T-helper 1 cell treated with Interleukin-12 subunit alpha and Interleukin-12 subunit beta and Interleukin-4 antibody, amounts not matched to agents 30 ng/mL and 1 ng/mL, for 36 hours (primary cell): ENCODE measurements around the gene TYMS. TPM values are rescaled to one million over a fixed set of nuclear protein-coding genes. Genes with fewer than 3 reads are reported as not detected.

Experiments
- intact Hi-C: fragments of 100-400 bp; cut with micrococcal nuclease; formaldehyde crosslinking; loops from one replicate; pipeline ENCODE4 v1.15.1; 2024
- total RNA-seq: library from RNA; stranded (reverse); gene quantifications from 2 replicates; pipeline ENCODE4 v1.2.3, GENCODE V29; 2022

Gene TYMS
- total RNA-seq, 1 donor from 2014 or later, result 213 TPM

DNA sequence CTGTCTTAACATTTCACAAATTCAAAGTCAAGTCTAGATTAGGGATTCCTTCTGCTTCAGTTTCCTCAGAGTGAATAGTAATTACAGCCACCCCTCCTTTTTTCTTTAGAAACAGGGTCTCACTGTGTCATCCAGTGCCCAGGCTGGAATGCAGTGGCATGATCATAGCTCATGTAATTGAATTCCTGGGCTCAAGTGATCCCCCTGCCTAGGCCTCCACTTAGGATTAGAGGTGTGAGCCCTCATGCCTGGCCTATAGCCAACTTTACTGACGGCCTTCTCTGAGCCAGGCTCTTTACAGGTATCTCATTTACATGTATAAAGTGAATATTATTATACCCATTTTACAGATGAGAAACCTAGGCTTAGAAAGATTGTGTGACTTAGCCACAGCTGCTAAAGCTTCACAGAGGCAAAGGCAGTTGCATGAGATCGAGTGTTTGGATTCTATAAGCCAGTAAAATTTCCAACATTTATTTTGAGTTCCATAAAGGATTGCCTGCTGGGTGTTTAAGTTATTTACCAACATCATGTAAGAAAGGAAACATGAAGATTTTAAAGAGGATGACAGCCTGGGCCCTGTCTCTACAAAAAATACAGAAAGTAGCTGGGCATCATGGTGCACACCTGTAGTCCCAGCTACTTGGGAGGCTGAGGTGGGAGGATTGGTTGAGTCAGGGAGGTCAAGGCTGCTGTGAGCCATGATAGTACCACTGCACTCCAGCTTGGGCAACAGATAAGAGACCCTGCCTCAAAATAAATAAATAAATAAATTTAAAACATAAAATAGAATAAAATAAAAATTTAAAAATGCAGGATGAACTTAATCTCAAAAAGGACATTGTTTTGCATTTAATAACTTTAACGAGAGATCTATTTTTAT, 53.2 kb downstream of the TYMS start:
- intact Hi-C loops, result loop anchor here (1.0 to 5.0 kb wide), 4 partner anchors 7 to 553 kb away; partner anchors contain the start of genes THOC1 and USP14

DNA sequence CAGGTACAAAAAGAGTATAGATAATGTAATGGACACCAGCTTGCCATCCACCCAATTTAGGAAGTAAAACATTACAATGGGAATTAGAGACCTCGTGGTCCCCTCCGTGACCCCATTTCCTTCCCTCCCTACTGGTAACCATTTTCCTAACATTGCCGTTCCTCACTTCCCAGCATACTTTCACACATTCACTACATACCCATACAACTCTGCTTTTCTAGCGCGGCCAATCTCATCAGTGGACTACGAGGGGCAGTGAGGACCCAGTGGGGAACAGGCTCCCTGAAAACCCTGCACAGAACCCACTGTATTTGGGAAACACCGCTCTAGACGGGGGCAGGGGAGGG, 53.8 kb downstream of the TYMS start:
- intact Hi-C loops, result loop anchor here (1.0 to 5.0 kb wide), 4 partner anchors 8 to 554 kb away; partner anchors contain the start of genes THOC1 and USP14

DNA sequence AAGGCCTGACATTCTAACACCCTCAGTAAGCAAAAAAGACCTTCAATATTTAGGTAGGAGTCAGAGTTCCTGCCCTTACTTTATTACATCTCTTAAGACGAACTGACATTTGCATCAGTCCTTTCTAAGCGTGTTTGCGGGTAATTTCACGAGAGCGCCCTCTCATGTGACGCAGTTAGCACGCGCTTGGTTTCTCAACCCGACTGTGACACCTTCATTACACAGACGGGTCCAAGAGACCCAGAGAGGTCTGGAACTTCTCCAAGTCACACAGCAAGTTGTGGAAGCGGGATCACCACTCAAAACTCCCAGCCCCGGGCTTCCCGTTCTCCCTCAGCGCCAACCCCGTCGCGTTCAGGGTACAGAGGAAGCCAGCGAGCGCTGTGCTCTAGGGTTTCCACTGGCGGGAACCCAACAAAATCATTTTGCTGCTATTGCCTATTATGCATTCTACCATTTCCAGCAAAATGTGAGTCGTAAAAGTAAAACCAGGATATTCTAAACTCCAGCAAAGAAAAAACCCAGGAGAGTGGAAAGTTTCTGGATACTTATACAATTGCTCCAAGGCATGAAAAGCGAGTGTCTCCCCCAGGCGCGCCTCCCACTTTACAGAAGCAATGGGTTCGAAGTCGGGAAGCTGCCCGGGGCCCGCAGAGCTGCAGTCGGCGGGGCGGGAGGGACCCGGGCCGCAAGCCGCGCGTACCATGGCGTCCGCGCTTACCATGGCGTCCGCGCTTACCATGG, 54.4 kb downstream of the TYMS start:
- intact Hi-C loops, result loop anchor here (1.0 to 5.0 kb wide), 11 partner anchors 9 to 555 kb away; partner anchors contain the start of genes THOC1 and USP14

DNA sequence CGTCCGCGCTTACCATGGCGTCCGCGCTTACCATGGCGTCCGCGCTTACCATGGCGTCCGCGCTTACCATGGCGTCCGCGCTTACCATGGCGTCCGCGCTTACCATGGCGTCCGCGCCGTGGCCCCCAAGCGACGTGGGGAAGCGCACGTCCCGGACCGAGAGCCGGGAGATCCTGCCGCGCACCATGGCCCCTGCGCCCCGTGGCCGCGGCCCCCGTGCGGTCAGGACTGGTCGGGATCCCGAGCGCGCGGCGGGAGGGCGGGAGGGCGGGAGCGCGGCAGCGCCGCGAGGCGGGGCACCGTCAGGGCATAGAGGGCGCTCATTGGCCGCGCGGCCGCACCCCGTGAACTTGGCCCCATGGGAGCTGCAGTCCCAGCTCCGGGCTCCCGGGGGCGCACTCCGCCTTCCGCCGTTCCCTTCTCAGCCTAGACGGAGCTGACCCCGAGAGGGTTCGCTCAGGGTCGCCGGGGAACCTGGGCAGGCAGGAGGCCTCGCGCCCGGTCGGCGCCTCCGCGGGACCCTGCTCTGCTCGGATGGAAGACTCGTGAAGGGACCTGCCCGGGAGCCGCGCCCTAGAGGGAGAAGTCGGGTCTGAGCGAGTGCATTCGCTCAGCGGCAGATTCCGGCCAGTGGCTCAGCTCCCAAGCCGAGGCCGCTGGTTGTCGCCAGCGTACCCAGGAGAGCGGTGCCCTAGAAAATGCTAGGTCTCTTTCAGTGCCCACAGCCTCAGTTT, 55.1 kb downstream of the TYMS start, which contains the start of gene ENOSF1:
Gene ENOSF1, minus strand, starts transcription at position 230 of the 734 bp plus-strand sequence. Its CDS starts 43 bp downstream, at position 187.
- intact Hi-C loops, result loop anchor here (1.0 to 5.0 kb wide), 8 partner anchors 30 to 555 kb away; partner anchors contain the start of gene USP14

DNA sequence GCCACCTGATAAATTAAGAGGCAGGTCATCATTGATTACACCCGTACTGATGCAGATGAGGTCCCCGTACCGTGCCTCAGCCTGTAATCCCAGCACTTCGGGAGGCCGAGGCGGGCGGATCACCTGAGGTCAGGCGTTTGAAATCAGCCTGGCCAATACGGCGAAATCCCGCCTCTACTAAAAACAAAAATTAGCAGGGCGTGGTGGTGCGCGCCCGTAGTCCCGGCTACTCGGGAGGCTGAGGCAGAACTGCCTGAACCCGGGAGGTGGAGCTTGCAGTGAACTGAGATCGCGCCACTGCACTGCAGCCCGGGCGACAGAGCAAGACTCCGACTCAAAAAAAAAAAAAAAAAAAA, 55.7 kb downstream of the TYMS start:
- intact Hi-C loops, result loop anchor here (5.0 kb wide), 1 partner anchor 556 kb away; the partner anchor contains the start of gene USP14

DNA sequence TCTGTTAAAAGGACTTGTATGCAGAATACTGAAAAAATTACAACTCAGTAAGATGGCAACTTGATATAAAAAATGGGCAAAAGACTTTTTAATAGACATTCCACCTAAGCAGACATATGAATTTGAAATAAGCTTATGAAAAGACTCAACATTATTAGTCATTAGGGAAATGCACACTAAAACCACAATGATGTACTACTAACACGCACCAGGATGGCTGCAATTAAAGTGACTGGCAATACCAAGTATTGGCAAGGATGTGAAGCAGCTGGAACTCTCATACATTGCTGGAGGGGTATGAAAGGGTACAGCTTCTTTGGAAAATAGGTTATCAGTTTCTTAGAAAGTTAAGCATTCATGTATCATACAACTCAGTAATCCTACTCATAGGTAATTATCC, 58.2 kb downstream of the TYMS start:
- intact Hi-C loops, result no loop called here

DNA sequence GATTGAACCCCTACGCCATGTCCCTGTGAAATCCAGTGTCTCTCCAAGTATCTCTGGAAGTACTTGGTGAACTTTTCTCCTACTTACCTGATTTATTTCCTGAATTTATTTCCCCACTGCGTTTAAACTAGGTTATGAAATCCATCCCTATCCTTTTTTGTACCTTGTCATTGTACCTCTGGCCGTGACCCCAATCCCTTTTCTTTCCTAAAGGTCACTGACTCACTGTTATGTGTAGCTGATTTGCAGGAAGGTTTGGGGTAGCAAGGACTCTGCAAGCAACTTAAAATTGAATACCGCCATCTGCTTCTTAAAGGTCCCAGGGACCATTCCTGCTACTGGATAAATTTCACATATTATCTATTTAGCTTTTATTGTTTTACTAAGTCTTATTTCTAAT, 59.5 kb downstream of the TYMS start:
- intact Hi-C loops, result no loop called here

Other genes starting within 250 kb of the TYMS start
- gene COLEC12, start 157.0 kb upstream of the TYMS start, total RNA-seq, result not detected in 2 replicates
- not detected in 2 replicates for gene CETN1, start 77.3 kb upstream of the TYMS start, total RNA-seq
- gene CLUL1, start 60.7 kb upstream of the TYMS start, total RNA-seq, result not detected in 2 replicates
- 74.9 and 77.3 TPM in 2 replicates for gene ENOSF1, start 55.0 kb downstream of the TYMS start, total RNA-seq
- 11.2 and 12.8 TPM in 2 replicates for gene YES1, start 154.6 kb downstream of the TYMS start, total RNA-seq
- gene ADCYAP1, start 247.2 kb downstream of the TYMS start, total RNA-seq, result not detected in 2 replicates